SW480 (cell line): ENCODE measurements around the gene ATAD3C.
"Not testable (repeated sequence)": the region's sequence is repeated elsewhere in the genome, so short reads cannot be mapped to it uniquely, and the experiment has no call there.

Source experiments
- DNase-seq: peaks from one replicate; pipeline ENCODE4 v3.0.0-alpha.2; 2016; ENCODE audit warnings: low spot score

ATAD3C gene

DNA sequence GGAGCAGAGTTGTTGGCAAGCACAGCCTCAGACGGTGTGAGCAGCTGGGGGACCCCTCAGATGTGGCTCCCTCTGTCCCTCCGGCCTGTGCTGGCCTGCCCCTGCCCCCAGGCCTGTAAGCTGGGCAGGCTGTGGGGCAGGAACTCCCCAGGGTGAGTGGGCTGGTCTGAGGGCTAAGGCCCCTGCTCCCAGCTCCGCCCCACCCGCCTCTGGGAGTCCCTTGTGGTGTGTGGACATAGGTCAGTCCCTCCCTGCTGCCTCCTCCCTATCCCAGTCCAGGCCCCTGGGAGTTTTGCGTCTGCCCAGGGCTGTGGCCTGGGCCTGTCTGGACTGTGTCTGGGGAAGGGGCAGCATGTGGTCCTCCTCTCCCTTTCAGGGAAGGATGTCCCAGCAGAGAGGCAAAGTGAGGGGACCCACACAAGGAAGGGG, 17.6 kb upstream of the ATAD3C start:
- DNase-seq = no peak

DNA sequence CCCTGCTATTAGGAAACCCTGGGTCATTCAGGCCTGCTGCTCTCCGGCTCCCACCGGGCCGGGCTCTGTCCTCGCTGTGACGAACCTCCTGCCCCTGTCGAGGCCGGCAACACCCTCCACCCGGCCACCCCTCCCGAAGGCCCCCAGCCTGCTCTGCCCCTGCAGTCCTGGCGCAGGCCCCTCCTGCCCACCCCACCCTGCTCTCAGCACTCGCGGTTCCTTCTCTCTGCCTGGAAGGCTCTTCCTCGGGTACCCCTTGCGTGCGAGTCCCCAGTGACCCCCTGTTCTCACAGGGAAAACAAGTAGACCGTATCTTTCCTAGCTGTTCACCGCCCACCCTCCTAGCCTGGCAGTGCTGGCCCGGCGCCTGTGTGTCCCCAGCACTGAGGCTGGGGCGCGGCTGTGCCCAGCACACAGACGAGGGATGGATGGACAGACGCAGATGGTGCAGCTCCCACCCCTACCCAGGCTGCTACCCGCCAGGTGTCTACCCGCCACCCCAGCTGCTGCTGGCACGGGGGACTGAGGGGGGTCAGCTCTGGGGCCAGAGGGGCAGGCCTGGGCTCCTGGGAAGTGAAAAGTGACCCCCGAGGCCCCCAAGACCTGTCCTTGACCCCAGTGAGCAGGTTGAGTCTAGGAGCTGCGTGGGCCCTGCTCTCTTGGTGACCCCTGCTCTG, 17.1 kb upstream of the ATAD3C start:
- DNase-seq = no peak

DNA sequence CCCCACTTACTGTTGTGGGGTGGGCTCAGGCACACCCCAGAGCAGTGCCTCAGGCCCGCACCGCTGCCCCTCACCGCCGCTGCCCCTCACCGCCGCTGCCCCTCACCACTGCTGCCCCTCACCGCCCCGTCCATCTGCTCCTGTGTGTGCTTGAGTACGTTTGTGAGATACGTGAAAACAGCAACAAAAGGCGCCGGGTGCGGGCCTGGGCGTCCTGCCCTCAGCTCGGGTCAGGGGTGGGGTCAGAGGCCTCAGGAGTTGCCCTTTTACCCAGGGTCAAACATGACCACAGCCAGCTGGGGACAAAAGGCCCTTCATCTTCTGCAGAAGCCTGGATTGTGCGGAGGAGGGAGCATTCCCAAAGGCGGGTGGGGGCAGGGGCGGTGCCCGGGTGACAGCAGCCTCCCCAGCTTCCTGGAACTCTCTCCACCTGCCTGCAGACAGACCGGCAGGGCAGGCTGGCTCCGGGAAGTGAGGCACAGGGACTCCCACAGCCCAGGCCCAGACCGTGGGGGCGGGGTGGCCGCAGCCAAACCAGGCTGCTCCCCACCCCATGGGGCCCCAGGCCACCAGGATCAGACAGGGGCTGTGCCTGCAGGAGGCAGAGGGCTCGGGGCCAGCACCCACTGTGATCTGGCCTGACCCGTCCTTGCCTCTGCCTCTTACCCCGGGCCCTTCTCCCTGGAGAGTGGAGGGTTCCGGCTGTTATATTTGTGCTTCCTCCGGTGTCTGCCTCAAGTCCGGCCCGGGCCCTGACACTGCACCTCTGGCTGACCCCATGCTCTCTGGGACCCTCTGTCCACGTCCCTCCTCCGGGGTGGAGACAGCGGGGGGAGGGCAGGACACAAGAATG, 16.3 kb upstream of the ATAD3C start:
- DNase-seq = peak; percentile 83

DNA sequence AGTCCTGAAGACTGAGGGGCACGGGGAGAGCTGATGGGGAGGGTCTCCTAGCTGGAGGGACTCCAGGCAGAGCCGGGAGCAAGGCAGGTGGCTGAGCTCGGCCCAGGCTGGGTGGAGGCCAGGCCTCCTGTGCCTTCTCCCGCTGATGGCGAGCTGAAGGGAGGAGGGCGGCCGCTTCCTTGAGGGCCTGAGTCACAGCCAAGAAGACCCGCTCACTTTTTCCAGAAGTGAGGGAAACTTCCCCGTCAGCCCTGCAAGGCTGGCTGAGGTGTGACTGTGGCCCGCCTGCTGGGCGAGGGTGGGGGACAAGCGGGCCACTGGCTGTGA, 15.7 kb upstream of the ATAD3C start:
- no peak for DNase-seq

- DNase-seq = no peak
Measured at GRCh38 chr1:1434131-1434823, 15.2 kb upstream of the ATAD3C start.

DNA sequence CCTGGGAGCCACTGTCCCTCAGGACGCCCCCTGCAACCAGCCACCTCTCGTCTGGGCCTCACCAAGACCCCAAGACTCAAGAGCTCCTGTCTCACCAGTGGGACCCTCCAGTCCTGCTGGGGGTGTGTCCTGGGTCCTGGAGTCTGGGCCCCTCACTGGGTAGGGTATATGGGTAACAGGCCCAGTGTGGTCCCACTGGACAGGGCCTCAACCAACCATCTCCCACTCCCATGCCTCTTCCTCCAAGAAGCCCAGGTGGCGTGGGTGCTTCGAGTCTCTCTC, 14.7 kb upstream of the ATAD3C start:
- DNase-seq = no peak

- no peak for DNase-seq
Measured at GRCh38 chr1:1435106-1435903, 14.2 kb upstream of the ATAD3C start, which contains the start of gene VWA1. Gene VWA1, plus strand, starts transcription at chr1:1435690. Its CDS starts 59 bp downstream, at chr1:1435749.

DNA sequence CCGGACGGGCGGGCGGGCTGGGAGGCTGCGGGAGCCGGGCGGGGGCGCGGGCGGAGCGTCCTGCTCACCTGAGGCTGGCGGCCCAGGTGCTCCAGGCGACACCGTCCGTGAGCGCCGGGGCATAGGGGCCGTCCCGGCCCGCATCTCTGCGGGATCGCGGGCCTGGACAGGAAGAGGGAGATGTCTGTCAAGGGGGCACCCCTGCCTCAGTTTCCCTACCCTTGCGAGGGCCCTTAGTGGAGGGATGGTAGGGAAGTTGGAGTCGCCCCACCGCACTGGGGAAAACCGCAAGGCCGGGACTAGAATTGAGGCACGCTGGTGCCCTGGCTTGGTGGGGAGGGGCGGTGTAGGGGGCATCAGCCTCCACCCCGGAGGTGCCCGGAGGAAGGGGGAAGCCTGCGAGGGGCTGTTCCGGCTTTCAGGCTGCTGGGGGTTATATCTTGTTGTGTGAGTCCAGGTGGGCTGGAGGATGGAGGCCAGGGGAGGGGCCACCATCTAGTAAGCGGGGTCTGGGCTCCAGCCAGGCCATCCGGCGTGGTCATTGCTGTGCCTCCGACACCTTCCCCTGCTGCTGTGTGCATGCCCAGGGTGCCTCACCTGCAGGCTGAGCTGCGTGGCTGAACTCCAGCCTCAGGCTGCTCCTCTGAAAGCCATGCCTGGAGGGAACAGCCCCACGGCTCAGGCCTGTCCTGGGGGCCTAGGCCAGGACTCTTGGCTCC, 13.4 kb upstream of the ATAD3C start:
- DNase-seq = no peak

DNA sequence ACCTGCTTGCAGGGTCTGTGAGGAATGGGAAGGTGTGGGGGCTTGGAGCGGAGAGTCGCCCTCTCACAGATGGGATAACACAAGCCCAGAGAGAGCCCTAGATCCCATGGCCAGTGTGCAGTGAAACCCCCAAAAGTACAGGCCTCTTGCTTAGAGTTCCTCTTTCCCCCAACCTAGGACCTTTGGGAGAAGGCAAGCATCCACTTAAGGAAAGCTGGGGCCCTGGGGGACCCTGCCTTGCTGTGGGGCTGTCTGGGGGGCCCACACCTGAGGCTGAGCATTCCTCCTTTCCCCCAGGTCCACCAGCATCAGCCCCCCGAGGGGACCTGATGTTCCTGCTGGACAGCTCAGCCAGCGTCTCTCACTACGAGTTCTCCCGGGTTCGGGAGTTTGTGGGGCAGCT, 12.9 kb upstream of the ATAD3C start:
- no peak for DNase-seq

DNA sequence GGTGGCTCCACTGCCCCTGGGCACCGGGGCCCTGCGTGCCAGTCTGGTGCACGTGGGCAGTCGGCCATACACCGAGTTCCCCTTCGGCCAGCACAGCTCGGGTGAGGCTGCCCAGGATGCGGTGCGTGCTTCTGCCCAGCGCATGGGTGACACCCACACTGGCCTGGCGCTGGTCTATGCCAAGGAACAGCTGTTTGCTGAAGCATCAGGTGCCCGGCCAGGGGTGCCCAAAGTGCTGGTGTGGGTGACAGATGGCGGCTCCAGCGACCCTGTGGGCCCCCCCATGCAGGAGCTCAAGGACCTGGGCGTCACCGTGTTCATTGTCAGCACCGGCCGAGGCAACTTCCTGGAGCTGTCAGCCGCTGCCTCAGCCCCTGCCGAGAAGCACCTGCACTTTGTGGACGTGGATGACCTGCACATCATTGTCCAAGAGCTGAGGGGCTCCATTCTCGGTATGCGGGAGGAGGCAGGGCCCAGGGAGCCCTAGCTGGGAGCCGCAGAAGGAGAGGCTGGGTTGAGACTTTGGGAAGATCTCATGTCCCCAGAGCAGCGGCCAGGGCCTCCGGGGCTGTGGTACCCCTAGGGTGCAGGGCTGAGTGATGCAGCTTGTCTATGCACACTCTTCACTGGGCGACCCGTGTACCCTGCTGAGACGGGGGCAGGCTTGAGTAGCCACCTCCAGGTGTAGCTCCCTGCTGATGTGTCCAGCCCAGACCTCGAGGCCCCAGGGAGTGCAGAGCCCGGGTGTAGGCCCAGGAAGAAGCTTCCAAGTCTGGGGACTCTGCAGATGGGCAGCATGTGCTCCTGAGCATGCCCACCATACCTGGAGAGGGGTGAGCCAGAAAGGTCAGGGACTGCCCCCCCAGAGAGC, 12.2 kb upstream of the ATAD3C start:
- DNase-seq = no peak

- peak; percentile 70 for DNase-seq
Measured at GRCh38 chr1:1437904-1438376, 11.5 kb upstream of the ATAD3C start.

GRCh38 chr1:1438531-1439381, 10.7 kb upstream of the ATAD3C start:
- no peak for DNase-seq

DNA sequence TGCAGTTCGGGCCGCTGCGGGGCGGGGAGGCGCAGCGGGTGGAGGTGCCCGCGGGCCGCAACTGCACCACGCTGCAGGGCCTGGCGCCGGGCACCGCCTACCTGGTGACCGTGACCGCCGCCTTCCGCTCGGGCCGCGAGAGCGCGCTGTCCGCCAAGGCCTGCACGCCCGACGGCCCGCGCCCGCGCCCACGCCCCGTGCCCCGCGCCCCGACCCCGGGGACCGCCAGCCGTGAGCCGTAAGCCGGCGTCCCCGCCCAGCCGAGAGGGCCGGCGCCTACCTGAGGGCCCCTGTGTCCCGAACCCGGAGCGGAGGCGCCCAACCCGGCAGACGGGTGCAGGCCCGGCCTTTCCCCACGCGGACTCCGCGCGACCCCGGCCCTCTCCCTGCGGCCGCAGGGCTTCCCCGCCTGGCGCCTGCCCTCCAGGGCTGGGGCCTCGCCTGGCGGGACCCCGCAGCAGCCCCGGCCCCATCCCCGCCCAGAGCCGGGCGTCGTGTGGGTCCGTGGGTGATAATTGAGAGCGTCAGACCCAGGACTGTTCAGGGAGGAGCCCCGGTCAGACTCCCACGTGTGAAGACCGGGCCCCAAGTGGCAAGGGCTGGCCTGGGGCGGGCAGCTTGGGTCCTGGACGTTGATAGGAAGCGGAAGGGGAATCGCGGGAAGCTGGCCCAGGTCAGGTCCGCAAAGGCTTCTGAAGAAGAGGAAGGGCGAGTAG, 9.8 kb upstream of the ATAD3C start:
- DNase-seq = no peak

DNA sequence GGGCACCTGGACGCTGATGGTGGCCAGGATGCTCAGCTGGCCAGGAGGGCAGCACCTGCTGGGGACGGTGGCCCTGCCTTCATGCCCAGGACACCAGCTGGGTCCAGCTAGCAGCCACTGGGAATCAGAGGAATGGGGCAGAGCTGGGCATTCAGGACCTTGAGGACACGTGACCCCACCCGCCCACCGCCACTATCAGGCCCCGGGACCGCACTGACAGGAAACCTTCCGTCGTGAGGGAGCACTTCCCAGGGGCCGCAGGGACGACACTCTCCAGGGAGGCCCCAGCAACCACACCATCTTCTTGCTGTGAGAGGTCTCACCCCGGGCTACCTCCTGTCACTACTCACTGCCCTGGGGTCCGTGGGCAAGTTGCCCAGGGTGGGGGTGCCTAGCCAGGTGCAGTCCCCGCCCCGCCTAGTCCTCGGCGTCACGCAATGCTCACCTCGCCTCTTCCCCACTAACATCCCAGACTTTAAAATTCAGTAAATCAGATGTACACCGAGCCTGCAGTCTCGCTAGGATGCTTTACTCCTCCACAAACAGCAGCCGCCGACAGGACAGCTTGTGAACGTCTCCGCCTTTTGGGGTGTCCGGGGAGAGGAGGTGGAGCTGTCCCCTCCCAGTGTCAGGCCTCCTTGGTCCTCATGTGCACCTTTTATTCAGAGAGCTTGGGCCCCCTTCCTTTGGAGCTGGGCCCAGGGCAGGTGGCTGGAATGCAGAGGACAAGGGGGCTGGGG, 9.1 kb upstream of the ATAD3C start:
- no peak for DNase-seq

- no peak for DNase-seq
Measured at GRCh38 chr1:1441002-1441888, 8.2 kb upstream of the ATAD3C start.

DNA sequence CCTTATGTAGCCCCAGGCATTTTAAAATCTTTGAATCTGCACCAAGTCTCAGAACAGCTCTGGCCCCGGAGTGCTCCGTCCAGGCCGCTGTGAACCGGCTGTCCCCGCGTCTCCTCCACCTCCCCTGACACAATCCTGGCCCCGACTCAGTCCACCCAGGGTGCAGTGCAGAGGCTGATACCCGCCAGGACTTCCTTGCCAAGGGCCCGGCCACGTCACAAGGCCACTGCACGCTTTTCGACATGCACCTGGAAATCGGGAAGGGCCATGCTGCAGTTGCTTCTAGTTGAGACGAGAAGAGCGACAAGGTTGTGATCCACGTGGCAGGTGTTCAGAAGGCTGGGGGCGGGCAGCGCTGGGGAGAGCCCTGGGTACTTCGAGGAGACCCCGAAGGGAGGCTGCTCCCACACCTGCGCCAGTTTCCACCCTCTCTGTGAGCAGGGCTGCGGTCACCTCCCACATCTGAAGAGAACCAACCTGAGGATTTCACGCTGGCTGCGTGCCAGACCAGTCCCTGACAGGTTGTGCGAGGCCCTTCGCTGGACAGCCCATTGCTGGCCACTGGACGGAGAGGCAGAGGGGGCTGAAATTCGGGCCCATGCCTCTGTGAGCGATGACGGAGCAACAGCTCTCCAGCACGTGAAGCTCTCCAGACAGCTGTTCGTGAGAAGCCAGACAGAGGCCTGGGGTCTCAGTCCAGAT, 7.3 kb upstream of the ATAD3C start:
- no peak for DNase-seq

GRCh38 chr1:1446631-1447030, 2.9 kb upstream of the ATAD3C start:
- DNase-seq = not testable (repeated sequence)
